Central memory CD8-positive, alpha-beta T cell (primary cell): ENCODE data around the gene APBA2.

Experiments used
- ATAC-seq: fragments of 150-1000 bp; cut with Tn5 transposase; replicated peaks from 2 replicates; pipeline ENCODE4 v1.10.0; 2022; ENCODE audit warnings: mild to moderate bottlenecking, moderate FRiP score, moderate number of reproducible peaks; ENCODE audit not compliant: poor library complexity, severe bottlenecking; ENCODE audit errors: extremely low read depth
- DNase-seq, 2 donors: peaks; one replicate each; pipeline ENCODE4 v3.0.0; 2021; ENCODE audit warnings: low spot score in 2 of 2
- H3K27ac Mint-ChIP-seq: one replicate; pipeline ENCODE4 v1.8.0; 2022; ENCODE audit warnings: low read depth, mild to moderate bottlenecking, moderate library complexity, mixed read lengths
- H3K27me3 Mint-ChIP-seq: one replicate; pipeline ENCODE4 v1.8.0; 2022; ENCODE audit warnings: mixed read lengths
- H3K36me3 Mint-ChIP-seq: one replicate; pipeline ENCODE4 v1.8.0; 2022; ENCODE audit warnings: mild to moderate bottlenecking, moderate library complexity, mixed read lengths; ENCODE audit not compliant: insufficient read depth
- H3K4me1 Mint-ChIP-seq: one replicate; pipeline ENCODE4 v1.8.0; 2022; ENCODE audit warnings: mixed read lengths
- H3K4me3 Mint-ChIP-seq: one replicate; pipeline ENCODE4 v1.8.0; 2022; ENCODE audit warnings: mild to moderate bottlenecking, moderate library complexity, mixed read lengths
- H3K9me3 Mint-ChIP-seq: one replicate; pipeline ENCODE4 v1.8.0; 2022; ENCODE audit warnings: mixed read lengths

APBA2 gene

DNA sequence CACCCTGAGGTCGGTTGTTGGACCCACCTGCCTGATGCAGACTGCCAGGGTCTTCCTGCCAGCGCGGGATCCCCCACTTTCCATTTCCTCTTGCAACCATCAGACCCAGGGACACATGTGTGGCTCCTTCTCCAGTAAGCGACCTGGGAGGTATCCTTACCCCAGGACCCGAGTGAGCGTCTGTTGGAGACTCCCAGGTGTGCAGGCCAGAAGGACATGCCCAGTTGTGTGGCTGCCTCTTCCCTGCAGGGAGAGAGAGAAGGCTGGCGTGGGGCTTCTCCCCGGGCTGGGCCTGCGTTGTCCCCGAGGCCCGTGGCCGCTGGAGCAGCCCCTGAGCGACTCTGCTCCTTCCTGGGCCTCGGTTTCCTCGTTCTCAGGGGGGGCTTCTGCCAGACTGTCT is 56.8 kb downstream of the APBA2 start:
- no peak for ATAC-seq
- DNase-seq: no peak
- H3K27me3 Mint-ChIP-seq: no peaks in the 10 kb centered on the region
- no peak overlapping the region for H3K27ac Mint-ChIP-seq
- no peaks in the 10 kb centered on the region for H3K9me3 Mint-ChIP-seq
- peak overlapping the region; percentile 47 for H3K4me3 Mint-ChIP-seq
- H3K4me1 Mint-ChIP-seq: peaks cover 73% of the 10 kb centered on the region
- peaks cover 6% of the 10 kb centered on the region for H3K36me3 Mint-ChIP-seq

DNA sequence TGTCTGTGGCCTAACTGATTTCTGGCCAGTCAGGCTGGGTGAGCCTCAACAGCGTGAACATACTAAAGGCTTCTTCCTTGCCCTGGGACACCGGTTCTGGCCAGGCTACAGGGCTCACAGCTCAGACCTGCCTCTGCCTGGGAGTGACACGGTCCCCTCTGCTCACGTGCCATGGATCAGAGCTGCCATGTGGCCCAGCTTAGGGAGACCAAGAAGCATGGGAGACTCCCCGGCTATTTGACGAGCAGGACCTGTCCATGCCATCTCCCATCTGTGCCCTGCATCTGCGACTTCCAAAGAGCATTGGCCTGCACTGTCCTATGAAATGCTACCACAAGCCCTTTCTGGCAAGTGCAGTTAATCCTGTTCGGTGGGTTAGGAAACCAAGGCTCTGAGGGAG is 57.4 kb downstream of the APBA2 start:
- Mint-ChIP-seq H3K9me3 (no peaks in the 10 kb centered on the region), H3K4me3 (peak overlapping the region; percentile 47), H3K4me1 (peaks cover 74% of the 10 kb centered on the region), H3K27ac (no peak overlapping the region), H3K27me3 (no peaks in the 10 kb centered on the region), H3K36me3 (peaks cover 6% of the 10 kb centered on the region)
- ATAC-seq (no peak), DNase-seq (no peak)

DNA sequence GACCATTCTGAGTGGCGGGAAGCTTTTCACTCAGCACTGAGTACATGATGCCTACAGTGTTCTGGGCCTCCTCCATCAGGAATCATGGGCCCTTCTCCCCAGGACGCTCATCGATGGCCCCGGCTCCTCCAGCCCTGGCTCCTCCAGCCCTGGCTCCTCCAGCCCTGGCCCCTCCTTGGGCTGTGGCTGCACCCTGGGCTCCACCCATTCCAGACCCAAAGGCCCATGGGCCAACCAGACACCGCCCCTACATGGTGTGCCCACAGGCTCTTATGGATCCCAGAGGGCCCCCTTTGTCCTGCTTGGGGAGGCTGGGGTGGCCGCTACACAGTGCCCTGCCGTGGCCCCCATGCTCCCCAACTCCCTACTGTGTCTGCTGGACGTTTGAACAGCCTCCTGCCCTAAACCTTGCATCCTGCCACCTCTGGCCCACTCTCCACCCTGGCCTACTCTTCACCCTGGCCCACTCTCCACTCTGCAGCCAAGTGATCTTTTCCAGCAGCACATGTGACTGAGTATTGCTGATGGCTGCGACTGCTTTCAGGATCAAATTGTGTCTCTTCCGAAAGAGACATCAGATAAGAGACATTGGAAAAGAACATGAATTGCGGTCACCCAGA is 57.9 kb downstream of the APBA2 start:
- no peak overlapping the region for H3K4me3 Mint-ChIP-seq
- ATAC-seq (no peak), DNase-seq (no peak)
- no peaks in the 10 kb centered on the region for H3K27me3 Mint-ChIP-seq
- H3K27ac Mint-ChIP-seq: peak overlapping the region; percentile 26
- peaks cover 8% of the 10 kb centered on the region for H3K36me3 Mint-ChIP-seq
- H3K9me3 Mint-ChIP-seq: no peaks in the 10 kb centered on the region
- peaks cover 79% of the 10 kb centered on the region for H3K4me1 Mint-ChIP-seq

DNA sequence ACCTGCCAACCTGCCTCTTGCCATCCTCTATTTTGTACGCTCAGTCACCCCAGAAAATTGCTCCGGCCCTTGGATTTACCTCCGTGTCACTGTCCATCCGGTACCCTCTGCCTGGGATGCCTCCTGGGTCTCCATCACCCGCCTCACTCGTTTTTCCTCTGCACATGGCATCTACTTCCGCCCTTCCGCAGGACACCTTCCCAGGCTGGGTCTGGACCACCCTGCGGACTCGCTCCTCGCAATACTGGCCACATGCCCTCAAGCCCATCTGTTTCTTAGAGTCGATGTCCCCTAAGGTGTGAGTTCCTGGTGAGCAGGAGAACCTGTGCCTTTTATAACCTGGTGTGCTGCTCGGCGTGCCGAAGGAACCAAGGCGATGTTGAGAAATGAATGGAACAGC is 58.5 kb downstream of the APBA2 start:
- Mint-ChIP-seq H3K27ac (peak overlapping the region; percentile 26), H3K9me3 (no peaks in the 10 kb centered on the region), H3K36me3 (peaks cover 9% of the 10 kb centered on the region), H3K4me3 (no peak overlapping the region), H3K27me3 (no peaks in the 10 kb centered on the region), H3K4me1 (peaks cover 79% of the 10 kb centered on the region)
- DNase-seq (no peak), ATAC-seq (no peak)

DNA sequence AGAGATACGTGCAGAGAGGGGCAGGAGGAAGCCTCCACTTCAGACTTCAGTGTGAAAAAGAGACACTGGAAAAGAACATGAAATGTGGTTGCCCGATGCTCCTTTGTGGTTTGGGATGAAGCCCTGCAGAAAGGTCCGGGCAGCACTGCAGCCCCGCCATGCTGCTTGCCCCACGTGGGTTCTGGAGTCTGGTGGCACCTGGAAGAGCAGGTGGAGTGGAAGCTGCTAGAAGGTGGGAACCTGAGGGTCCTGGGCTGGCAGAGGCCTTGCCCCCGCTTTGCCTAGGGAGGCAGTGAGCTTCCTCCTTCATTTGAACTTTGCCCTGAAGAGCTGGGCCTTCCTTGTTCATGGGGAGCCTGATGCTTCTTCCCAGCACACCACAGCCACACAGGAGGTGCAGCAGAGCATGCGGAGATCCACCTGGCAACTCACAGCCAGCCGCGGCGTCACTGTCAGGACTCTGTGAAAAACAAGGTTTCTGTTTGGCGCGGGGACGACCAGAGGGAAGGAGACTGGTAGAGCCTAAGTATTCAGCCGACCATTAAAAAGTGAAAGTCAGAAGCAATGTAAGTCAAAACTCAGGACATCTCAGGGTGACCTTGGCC is 59.0 kb downstream of the APBA2 start:
- no peaks in the 10 kb centered on the region for H3K27me3 Mint-ChIP-seq
- peaks cover 4% of the 10 kb centered on the region for H3K36me3 Mint-ChIP-seq
- H3K9me3 Mint-ChIP-seq: no peaks in the 10 kb centered on the region
- H3K27ac Mint-ChIP-seq: no peak overlapping the region
- no peak for ATAC-seq
- H3K4me3 Mint-ChIP-seq: no peak overlapping the region
- H3K4me1 Mint-ChIP-seq: peaks cover 79% of the 10 kb centered on the region
- no peak for DNase-seq

DNA sequence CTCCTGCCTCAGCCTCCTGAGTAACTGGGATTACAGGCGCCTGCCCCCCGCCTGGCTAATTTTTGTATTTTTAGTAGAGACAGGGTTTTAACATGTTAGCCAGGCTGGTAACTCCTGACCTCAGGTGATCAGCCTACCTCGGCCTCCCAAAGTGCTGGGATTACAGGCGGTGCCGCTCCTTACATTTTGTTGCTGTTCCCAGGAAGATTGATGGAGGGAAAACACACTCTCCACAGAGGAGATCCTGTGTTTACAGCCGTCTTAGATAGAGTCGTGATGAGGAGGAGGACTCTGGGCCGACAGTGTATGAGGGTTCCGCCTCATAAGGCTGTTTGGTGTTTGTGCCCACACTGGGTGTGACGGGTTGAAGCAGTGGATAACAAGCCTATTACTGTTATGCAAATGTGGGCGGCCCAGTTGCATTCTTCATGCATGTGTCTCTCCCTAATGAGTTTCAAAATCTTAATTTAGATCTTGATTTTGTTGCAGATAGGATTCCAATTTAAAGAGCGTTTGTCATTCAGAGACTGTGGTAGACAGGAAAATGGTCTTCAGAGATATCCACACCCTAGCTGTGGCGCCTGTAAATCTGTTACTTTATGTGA is 60.0 kb downstream of the APBA2 start:
- Mint-ChIP-seq H3K27me3 (no peaks in the 10 kb centered on the region), H3K36me3 (peaks cover 4% of the 10 kb centered on the region), H3K27ac (no peak overlapping the region), H3K4me1 (peaks cover 75% of the 10 kb centered on the region), H3K9me3 (no peaks in the 10 kb centered on the region), H3K4me3 (peak overlapping the region; percentile 11)
- DNase-seq: no peak
- ATAC-seq: no peak

DNA sequence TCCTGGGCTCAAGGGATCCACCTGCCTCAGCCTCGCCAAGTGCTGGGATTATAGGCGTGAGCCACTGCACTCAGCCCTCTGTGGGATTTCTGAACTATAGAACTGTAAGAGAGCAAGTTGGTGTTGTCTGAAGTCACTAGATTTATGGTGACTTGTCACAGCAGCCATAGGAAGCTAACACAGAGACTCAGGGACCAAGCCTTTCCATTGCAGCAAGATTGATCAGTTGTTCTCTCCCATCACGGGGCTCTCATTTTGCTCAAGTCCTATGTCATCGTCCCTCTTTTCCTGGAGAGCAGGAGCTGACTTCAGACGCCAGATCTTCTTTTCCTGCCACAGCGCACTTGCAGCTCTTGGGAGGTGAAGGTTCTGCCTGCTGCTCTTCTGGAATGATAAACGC is 61.0 kb downstream of the APBA2 start:
- no peak for DNase-seq
- no peak for ATAC-seq
- Mint-ChIP-seq H3K27ac (no peak overlapping the region), H3K27me3 (no peaks in the 10 kb centered on the region), H3K4me1 (peaks cover 65% of the 10 kb centered on the region), H3K9me3 (no peaks in the 10 kb centered on the region), H3K36me3 (peaks cover 4% of the 10 kb centered on the region), H3K4me3 (no peak overlapping the region)

DNA sequence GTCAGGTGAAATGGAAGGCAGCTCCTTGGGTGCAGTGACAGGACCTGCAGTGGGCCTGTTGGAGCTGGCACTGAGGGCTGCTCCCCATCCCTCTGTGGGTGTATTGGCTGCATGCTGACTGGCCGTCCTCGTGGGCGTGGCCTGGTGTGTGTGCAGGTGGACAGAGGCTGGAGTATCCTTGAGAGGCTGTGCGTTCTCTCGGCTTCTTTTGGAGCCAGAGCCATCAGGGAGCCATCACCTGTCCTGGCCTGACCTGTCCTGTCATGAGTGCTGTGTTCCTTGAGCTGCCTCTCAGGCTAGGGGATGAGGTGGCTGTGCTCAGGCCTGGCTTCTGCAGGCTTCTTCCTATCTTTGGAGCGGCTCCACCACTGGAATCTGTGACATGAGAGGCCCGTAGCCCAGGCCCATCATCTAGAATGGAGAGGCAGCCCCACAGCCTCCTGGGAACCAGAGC is 61.5 kb downstream of the APBA2 start:
- peaks cover 4% of the 10 kb centered on the region for H3K36me3 Mint-ChIP-seq
- peaks cover 65% of the 10 kb centered on the region for H3K4me1 Mint-ChIP-seq
- DNase-seq (no peak), ATAC-seq (no peak)
- H3K9me3 Mint-ChIP-seq: no peaks in the 10 kb centered on the region
- H3K27ac Mint-ChIP-seq: peak overlapping the region; percentile 82
- H3K4me3 Mint-ChIP-seq: no peak overlapping the region
- no peaks in the 10 kb centered on the region for H3K27me3 Mint-ChIP-seq

DNA sequence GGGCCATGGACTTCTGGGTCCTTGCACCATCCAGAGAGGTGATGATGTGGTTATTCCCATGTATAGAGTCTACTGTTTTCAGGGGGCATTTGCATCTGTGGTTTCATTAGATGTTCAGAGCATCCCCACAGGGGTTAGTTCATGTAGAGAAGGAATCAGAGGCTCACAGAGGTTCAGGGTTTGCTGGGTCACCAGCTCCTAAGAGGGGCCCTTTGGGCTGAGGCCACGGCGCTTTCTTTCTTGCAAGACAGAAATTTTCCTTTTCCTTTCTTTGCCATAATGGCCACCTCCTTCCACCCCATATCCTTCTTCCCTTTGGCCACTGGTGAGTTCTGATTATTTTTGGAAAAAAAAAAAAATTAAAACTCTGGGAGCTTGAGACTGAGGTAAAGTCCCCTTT is 62.3 kb downstream of the APBA2 start:
- Mint-ChIP-seq H3K27me3 (no peaks in the 10 kb centered on the region), H3K27ac (peak overlapping the region; percentile 82), H3K4me3 (peak overlapping the region; percentile 67), H3K4me1 (peaks cover 64% of the 10 kb centered on the region), H3K9me3 (no peaks in the 10 kb centered on the region), H3K36me3 (peaks cover 4% of the 10 kb centered on the region)
- DNase-seq (no peak), ATAC-seq (no peak)

DNA sequence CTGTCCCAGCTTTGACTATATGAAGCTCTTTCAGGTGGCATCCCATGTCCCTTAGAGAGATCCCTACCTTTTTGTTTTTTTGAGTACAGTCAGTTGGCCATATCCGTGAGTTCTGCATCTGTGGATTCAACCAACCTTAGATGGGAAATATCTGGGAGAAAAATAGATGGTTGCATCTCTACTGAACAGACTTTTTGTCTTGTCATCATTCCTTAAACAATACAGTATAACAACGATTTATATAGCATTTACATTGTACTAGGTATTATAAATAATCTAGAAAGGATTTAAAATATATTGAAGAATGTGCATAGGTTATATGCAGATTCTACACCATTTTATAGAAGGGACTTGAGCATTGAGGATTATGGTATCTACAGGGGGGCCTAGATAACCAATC is 65.1 kb downstream of the APBA2 start:
- peaks cover 79% of the 10 kb centered on the region for H3K4me1 Mint-ChIP-seq
- no peaks in the 10 kb centered on the region for H3K9me3 Mint-ChIP-seq
- ATAC-seq (no peak), DNase-seq (no peak)
- H3K4me3 Mint-ChIP-seq: no peak overlapping the region
- H3K36me3 Mint-ChIP-seq: peaks cover 4% of the 10 kb centered on the region
- H3K27me3 Mint-ChIP-seq: no peaks in the 10 kb centered on the region
- H3K27ac Mint-ChIP-seq: no peak overlapping the region

DNA sequence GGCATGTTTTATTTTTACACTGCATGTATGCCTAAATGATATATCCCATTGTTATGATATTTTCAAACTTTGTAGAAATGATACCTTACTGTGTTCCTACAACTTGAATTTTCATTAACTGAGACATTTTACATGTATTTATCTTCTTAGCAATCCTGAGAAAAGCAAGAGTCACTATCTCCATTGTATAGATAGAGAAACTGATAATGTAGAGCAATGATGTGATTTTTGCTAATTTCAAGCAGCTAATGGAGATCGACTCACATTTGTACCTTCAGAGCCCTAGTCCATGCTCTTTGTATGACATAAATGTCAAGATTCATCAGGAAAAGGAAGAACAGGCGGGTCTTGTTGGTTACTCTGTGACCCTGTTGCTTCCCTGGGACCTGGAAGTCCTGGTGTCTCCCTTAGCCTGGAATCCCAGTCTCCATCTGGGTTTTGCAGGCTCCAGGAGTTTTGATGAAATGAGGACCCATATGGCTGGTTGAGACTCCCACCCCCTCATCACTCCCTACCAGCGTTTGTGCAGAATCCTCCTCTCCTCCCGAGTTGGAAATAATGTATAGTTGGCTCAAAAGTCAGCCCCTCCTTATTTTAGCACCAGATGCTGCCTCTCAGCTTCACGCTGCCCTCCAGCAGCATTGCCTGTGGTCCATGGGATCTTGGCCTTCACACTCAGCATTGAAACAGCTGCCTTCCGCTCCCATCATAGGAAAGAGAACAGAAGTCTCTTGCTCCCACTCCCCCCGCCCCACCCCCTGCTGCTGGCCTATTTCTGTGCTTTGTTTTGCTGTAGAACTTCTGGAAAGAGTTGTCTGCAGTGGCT is 67.1 kb downstream of the APBA2 start:
- peaks cover 4% of the 10 kb centered on the region for H3K36me3 Mint-ChIP-seq
- no peaks in the 10 kb centered on the region for H3K9me3 Mint-ChIP-seq
- no peak overlapping the region for H3K4me3 Mint-ChIP-seq
- ATAC-seq (no peak), DNase-seq (no peak)
- peak overlapping the region; percentile 93 for H3K27ac Mint-ChIP-seq
- no peaks in the 10 kb centered on the region for H3K27me3 Mint-ChIP-seq
- H3K4me1 Mint-ChIP-seq: peaks cover 84% of the 10 kb centered on the region

DNA sequence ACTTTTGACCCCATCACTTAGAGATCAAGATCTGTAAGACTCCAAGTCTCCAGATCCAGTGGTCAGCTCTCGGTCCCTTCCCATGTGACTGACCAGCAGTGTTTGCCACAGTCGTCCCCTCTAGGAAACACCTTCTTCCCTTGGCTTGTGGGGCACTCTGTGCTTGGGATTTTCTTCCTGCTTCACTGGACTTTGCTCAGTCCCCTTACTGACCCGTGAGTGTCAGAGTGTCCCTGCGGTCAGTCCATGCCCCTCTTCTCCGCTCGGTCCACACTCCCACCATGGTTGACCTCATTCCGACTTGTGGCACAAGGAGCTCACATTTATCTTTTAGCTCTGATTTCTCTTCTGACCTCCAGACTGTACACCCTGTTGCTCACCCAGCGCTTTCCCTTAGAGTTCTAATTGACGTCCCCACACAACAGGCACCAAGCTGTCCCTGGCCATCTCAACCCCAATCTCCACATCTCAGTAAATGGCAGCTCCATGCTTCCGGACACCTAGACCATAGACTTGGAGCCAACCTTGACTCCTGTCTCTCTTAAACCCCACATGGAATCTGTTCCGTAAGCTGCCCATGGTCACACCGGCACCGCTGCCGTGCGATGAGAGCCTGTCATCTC is 67.9 kb downstream of the APBA2 start:
- no peak for ATAC-seq
- no peak for DNase-seq
- Mint-ChIP-seq H3K4me1 (peaks cover 80% of the 10 kb centered on the region), H3K4me3 (peak overlapping the region; percentile 62), H3K27ac (peak overlapping the region; percentile 93), H3K27me3 (no peaks in the 10 kb centered on the region), H3K9me3 (no peaks in the 10 kb centered on the region), H3K36me3 (peaks cover 2% of the 10 kb centered on the region)
